ENCODE data around the gene IRF2BPL. TPM values are rescaled to one million over a fixed set of nuclear protein-coding genes. Genes with fewer than 3 reads are reported as not detected.

IRF2BPL gene
- total RNA-seq, 2 donors from 2014 or later = 113 to 141 TPM

DNA sequence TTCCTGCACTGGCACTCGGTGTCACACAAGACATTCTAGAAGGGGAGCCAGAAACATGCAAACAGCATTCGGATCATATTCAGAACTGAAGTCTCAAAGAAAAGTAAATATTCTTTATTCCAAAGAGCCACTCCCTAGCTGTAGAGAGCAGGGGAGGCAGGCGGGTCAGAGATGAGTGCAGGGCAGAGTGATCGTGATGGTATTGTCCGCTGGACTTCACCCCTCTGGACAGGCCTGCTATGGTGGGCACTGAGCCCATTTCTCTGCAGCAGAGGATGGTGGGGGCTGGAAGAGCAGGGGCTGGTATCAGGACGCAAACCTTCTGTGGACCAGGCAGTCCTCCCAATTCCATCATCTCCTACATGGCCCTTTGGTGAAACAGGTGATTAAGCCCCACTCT, 25.6 kb downstream of the IRF2BPL start:
- 55% methylated on average over 6 of the region's 6 CpGs for WGBS
- Histone ChIP-seq H3K36me3 (no peaks in the 10 kb centered on the region), H3K27ac (peak overlapping the region in 1 of 2 donors; percentile 92), H3K4me1 (replicated peaks) (peaks cover 23% of the 10 kb centered on the region), H3K4me3 (no peak overlapping the region), H3K9me3 (no peaks in the 10 kb centered on the region), H3K27me3 (replicated peaks; ENCODE audit: insufficient read depth) (no peaks in the 10 kb centered on the region)
- intact Hi-C loops (cut with DNase I) = no loop called here
- no peak for DNase-seq (ENCODE audit: low spot score)
- TF ChIP-seq CTCF (IDR thresholded peaks at IDR 0.05) (no peak), POLR2AphosphoS5 (IDR thresholded peaks at IDR 0.05) (no peak), POLR2A (IDR thresholded peaks at IDR 0.05) (no peak)

- no peaks in the 10 kb centered on the region for H3K27me3 ChIP-seq (replicated peaks; ENCODE audit: insufficient read depth)
- no peaks in the 10 kb centered on the region for H3K9me3 ChIP-seq
- WGBS = 95% methylated on average over 4 of the region's 4 CpGs
- TF ChIP-seq POLR2A (IDR thresholded peaks at IDR 0.05) = no peak
- TF ChIP-seq POLR2AphosphoS5 (IDR thresholded peaks at IDR 0.05) = no peak
- TF ChIP-seq CTCF (IDR thresholded peaks at IDR 0.05) = no peak
- no peak overlapping the region for H3K4me3 ChIP-seq
- intact Hi-C loops (cut with DNase I) = no loop called here
- H3K4me1 ChIP-seq (replicated peaks) = peaks cover 18% of the 10 kb centered on the region
- DNase-seq (ENCODE audit: low spot score) = no peak
- peak overlapping the region in 1 of 2 donors; percentile 92 for H3K27ac ChIP-seq
- no peaks in the 10 kb centered on the region for H3K36me3 ChIP-seq
These were observed 26.2 kb downstream of the IRF2BPL start for GRCh38 chr14:77002335-77002734.

DNA sequence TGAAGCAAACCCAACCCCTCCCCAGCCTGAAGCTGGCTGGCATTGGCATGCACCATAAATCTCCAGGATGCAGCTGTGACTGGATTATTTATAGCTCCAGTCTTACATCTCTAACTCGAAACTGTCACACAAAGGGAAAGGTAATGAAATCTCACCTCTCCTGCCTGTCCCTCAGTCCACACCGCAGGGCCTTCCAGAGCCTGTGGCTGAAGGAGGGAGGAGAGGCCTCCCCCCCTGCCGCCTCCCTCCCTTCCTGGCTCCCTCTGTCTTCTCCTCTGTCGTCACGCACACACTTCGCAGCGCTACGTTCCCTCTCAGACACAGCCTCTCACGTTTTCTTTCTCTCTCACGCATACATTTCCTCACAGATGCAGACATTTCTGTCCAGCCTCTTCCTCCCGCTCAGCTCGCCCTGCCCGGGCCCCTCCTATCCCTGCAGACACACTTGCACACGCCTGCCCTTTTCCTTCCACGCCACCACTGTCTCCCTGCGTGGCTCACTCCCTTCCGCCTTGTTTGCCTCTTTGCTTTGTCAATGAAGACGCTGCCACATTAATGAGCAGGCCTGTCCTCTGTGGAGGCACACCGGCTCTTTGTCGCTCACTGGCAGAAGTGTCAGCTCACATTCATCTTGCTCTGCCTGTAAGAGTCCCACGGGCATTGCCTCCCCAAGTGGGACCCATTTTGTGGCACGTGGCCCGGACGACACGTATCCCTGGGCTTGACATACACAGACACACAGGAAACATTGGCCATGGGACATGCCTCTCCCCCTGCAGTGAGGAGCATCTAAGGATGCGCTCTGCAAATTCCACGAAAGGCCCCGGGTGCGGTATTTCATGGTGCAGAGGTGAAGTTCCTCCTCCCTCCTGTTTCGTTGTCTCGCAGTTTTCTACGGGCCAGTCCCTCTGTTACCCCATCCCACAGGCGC, 27.9 kb downstream of the IRF2BPL start:
- Histone ChIP-seq H3K27ac (peak overlapping the region; percentile 87), H3K27me3 (replicated peaks; ENCODE audit: insufficient read depth) (no peaks in the 10 kb centered on the region), H3K9me3 (no peaks in the 10 kb centered on the region), H3K4me1 (replicated peaks) (peaks cover 12% of the 10 kb centered on the region), H3K4me3 (peak overlapping the region in 1 of 2 donors; percentile 13), H3K36me3 (no peaks in the 10 kb centered on the region)
- peak; percentile 72 for DNase-seq (ENCODE audit: low spot score)
- intact Hi-C loops (cut with DNase I) = no loop called here
- TF ChIP-seq POLR2A (IDR thresholded peaks at IDR 0.05) (no peak), CTCF (IDR thresholded peaks at IDR 0.05) (peak in 1 of 4 experiments; percentile 10), POLR2AphosphoS5 (IDR thresholded peaks at IDR 0.05) (peak; percentile 68)
- WGBS = 30% methylated on average over 33 of the region's 33 CpGs

DNA sequence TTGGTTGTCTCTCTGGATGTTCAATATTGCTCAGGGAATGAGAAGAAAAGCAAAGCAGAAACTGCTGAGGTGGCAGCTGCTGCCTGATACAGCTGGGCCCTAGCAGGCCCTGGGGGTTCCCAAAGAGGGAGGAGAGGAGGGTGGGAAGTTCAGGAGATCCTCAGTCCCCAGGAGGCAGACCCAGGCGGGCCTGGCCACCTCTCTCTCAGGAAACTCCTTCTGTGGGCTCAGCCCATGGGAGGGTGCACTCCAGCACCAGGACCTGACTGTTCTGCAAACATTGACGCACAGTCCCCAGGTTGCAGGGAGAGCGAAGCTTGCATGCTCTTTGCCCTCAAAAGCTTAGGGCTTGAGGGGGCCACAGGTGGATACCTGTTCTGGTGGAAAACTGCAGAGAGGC, 29.6 kb downstream of the IRF2BPL start:
- H3K4me3 ChIP-seq = no peak overlapping the region
- no peaks in the 10 kb centered on the region for H3K27me3 ChIP-seq (replicated peaks; ENCODE audit: insufficient read depth)
- 68% methylated on average over 3 of the region's 3 CpGs for WGBS
- H3K27ac ChIP-seq = peak overlapping the region in 1 of 2 donors; percentile 87
- DNase-seq (ENCODE audit: low spot score) = no peak
- no peak for TF ChIP-seq POLR2AphosphoS5 (IDR thresholded peaks at IDR 0.05)
- intact Hi-C loops (cut with DNase I) = no loop called here
- H3K9me3 ChIP-seq = no peaks in the 10 kb centered on the region
- H3K36me3 ChIP-seq = no peaks in the 10 kb centered on the region
- H3K4me1 ChIP-seq (replicated peaks) = peaks cover 12% of the 10 kb centered on the region

- Histone ChIP-seq H3K4me3 (no peak overlapping the region), H3K27ac (no peak overlapping the region), H3K27me3 (replicated peaks; ENCODE audit: insufficient read depth) (no peaks in the 10 kb centered on the region), H3K9me3 (no peaks in the 10 kb centered on the region), H3K36me3 (no peaks in the 10 kb centered on the region), H3K4me1 (replicated peaks) (peaks cover 12% of the 10 kb centered on the region)
- 88% methylated on average over 6 of the region's 6 CpGs for WGBS
- intact Hi-C loops (cut with DNase I) = no loop called here
- TF ChIP-seq POLR2AphosphoS5 (IDR thresholded peaks at IDR 0.05) = no peak
- TF ChIP-seq POLR2A (IDR thresholded peaks at IDR 0.05) = no peak
- DNase-seq (ENCODE audit: low spot score) = no peak
These were observed 31.1 kb downstream of the IRF2BPL start for GRCh38 chr14:76997257-76997970.

All from prostate gland (tissue), 2 donors.